ENCODE results near the gene SYNGR2.

The SYNGR2 gene

GRCh38 chr17:78204387-78205123 is 36.2 kb downstream of the SYNGR2 start:
- DNase-seq (ENCODE audit: low spot score): no peak

GRCh38 chr17:78205124-78205775 is 36.9 kb downstream of the SYNGR2 start:
- no peak for DNase-seq (ENCODE audit: low spot score)

DNA sequence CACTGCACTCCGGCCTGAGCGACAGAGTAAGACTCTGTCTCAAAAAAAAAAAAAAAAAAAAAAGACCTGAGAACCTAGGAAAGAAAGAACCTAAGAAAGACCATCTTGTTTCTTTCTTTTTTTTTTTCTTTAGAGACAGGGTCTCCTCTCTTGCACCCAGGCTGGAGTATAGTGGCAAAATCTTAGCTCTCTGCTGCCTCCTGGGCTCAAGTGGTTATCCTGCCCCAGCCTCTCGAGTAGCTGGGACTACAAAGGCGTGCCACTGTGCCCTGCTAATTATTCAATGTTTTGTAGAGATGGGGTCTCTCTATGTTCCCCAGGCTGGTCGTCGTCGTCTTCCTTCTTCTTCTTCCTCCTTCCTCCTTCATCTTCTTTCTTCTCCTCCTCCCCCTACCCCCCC is 37.9 kb downstream of the SYNGR2 start:
- DNase-seq (ENCODE audit: low spot score): no peak

DNA sequence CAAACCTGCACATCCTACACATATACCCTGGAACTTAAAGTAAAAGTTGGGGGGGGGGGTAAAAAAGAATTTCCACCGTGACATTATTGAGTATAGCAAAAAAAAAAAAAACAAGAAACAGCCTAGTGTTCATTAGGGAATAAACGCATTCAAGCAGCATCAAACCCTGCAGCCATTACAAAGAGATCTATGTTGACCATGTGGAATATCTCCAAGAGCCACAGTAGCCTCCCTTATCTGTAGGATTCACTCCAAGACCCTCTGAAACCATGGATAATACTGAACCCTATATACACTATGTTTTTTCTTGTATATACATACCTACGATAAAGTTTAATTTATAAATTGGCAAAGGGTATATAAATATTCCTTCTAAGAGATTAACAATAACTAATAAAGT is 40.1 kb downstream of the SYNGR2 start:
- DNase-seq (ENCODE audit: low spot score): no peak

- DNase-seq (ENCODE audit: low spot score): no peak
Measured at GRCh38 chr17:78210111-78210510, 41.7 kb downstream of the SYNGR2 start.

DNA sequence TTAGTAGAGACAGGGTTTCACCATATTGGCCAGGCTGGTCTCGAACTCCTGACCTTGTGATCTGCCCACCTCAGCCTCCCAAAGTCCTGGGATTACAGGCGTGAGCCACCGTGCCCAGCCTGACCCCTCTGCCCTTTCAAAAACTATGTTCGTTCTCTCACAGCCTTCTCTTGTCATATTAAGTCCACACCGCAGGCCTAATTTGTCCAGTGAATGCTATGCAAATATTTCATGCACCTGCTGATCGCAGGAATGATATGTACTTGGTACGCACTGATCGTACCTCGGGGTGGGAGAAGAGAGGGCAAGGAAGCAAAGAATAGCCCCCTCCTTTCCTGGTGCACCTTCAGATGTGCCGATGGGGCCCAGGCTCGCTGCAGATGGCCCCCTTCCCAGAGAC is 42.7 kb downstream of the SYNGR2 start:
- DNase-seq (ENCODE audit: low spot score): no peak

DNA sequence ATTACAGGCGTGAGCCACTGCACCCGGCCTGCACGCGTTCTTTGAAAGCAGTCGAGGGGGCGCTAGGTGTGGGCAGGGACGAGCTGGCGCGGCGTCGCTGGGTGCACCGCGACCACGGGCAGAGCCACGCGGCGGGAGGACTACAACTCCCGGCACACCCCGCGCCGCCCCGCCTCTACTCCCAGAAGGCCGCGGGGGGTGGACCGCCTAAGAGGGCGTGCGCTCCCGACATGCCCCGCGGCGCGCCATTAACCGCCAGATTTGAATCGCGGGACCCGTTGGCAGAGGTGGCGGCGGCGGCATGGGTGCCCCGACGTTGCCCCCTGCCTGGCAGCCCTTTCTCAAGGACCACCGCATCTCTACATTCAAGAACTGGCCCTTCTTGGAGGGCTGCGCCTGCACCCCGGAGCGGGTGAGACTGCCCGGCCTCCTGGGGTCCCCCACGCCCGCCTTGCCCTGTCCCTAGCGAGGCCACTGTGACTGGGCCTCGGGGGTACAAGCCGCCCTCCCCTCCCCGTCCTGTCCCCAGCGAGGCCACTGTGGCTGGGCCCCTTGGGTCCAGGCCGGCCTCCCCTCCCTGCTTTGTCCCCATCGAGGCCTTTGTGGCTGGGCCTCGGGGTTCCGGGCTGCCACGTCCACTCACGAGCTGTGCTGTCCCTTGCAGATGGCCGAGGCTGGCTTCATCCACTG is 45.8 kb downstream of the SYNGR2 start, which contains the start of gene BIRC5:
Gene BIRC5 (plus strand): TSS at position 238 of the 690 bp plus-strand sequence. CDS start 64 bp downstream, at position 302.
- DNase-seq (ENCODE audit: low spot score): peak; percentile 85

DNA sequence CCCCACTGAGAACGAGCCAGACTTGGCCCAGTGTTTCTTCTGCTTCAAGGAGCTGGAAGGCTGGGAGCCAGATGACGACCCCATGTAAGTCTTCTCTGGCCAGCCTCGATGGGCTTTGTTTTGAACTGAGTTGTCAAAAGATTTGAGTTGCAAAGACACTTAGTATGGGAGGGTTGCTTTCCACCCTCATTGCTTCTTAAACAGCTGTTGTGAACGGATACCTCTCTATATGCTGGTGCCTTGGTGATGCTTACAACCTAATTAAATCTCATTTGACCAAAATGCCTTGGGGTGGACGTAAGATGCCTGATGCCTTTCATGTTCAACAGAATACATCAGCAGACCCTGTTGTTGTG is 46.3 kb downstream of the SYNGR2 start:
- DNase-seq (ENCODE audit: low spot score): no peak

GRCh38 chr17:78219396-78220150 is 51.2 kb downstream of the SYNGR2 start:
- DNase-seq (ENCODE audit: low spot score): no peak

All from kidney tubule cell (primary cell).